Chondrocyte (in vitro differentiated cells): ENCODE results near the gene NPIPA1. TPM values are rescaled to one million over a fixed set of nuclear protein-coding genes. Genes with fewer than 3 reads are reported as not detected.
"Not testable (repeated sequence)": the region's sequence is repeated elsewhere in the genome, so short reads cannot be mapped to it uniquely, and the experiment has no call there.

Experiments
- DNase-seq: peaks from one replicate; pipeline ENCODE4 v3.0.0; 2021; ENCODE audit warnings: mixed read lengths, low spot score
- H3K27ac Mint-ChIP-seq: one replicate; pipeline ENCODE4 v1.8.0; 2021; ENCODE audit warnings: mild to moderate bottlenecking, moderate library complexity, mixed read lengths; ENCODE audit not compliant: unreplicated experiment
- H3K27me3 Mint-ChIP-seq: 2 replicates; pipeline ENCODE4 v1.8.0; 2021; ENCODE audit warnings: low read depth, mixed read lengths
- H3K36me3 Mint-ChIP-seq: 2 replicates; pipeline ENCODE4 v1.8.0; 2021; ENCODE audit warnings: low read depth, mixed read lengths
- H3K4me1 Mint-ChIP-seq: 2 replicates; pipeline ENCODE4 v1.8.0; 2021; ENCODE audit warnings: low read depth, mild to moderate bottlenecking, mixed read lengths
- H3K4me3 Mint-ChIP-seq: one replicate; pipeline ENCODE4 v1.8.0; 2021; ENCODE audit warnings: mild to moderate bottlenecking, moderate library complexity, mixed read lengths; ENCODE audit not compliant: unreplicated experiment
- H3K9me3 Mint-ChIP-seq: 2 replicates; pipeline ENCODE4 v1.8.0; 2021; ENCODE audit warnings: low read depth, mixed read lengths
- CTCF ChIP-seq: fragments of 200-600 bp; sonication (generic); IDR thresholded peaks from 2 replicates; pipeline ENCODE4 v1.5.0; 2021; ENCODE audit warnings: antibody characterized with exemption, mild to moderate bottlenecking, moderate library complexity
- total RNA-seq: library from RNA; stranded (reverse); gene quantifications from 3 replicates; pipeline ENCODE4 v1.2.1, GENCODE V29; 2021

Gene NPIPA1
- total RNA-seq, 1 donor from 2014 or later, result 143 TPM

- Mint-ChIP-seq H3K4me1 (peaks cover 36% of the 10 kb centered on the region), H3K27ac (peak within 1 kb of the TSS; percentile 95), H3K4me3 (peak within 1 kb of the TSS; percentile 90)
- not testable (repeated sequence) for H3K9me3 Mint-ChIP-seq, H3K27me3 Mint-ChIP-seq, H3K36me3 Mint-ChIP-seq
- peak; percentile 47 for TF ChIP-seq CTCF
- peak; percentile 99 for DNase-seq
Observed at GRCh38 chr16:14974656-14975417, 37.6 kb downstream of the NPIPA1 start, which contains the start of gene PDXDC1. PDXDC1 (plus strand) TSS chr16:14975026; CDS start chr16:14975200, 174 bp downstream.

- not testable (repeated sequence) for H3K9me3 Mint-ChIP-seq, H3K36me3 Mint-ChIP-seq, DNase-seq, H3K27me3 Mint-ChIP-seq
- peak overlapping the region; percentile 90 for H3K4me3 Mint-ChIP-seq
- peaks cover 38% of the 10 kb centered on the region for H3K4me1 Mint-ChIP-seq
- TF ChIP-seq CTCF, result peak; percentile 20
- peak overlapping the region; percentile 95 for H3K27ac Mint-ChIP-seq
Observed at GRCh38 chr16:14975418-14976194, 38.4 kb downstream of the NPIPA1 start.

- peak overlapping the region; percentile 53 for H3K27ac Mint-ChIP-seq
- H3K4me1 Mint-ChIP-seq, result peaks cover 50% of the 10 kb centered on the region
- not testable (repeated sequence) for H3K36me3 Mint-ChIP-seq, H3K27me3 Mint-ChIP-seq, H3K9me3 Mint-ChIP-seq, DNase-seq
- H3K4me3 Mint-ChIP-seq, result peak overlapping the region; percentile 44
Observed at GRCh38 chr16:14976971-14977736, 39.9 kb downstream of the NPIPA1 start.

- H3K27me3 Mint-ChIP-seq, DNase-seq, H3K4me3 Mint-ChIP-seq, H3K36me3 Mint-ChIP-seq, H3K9me3 Mint-ChIP-seq: not testable (repeated sequence)
- Mint-ChIP-seq H3K27ac (peak overlapping the region; percentile 70), H3K4me1 (peaks cover 58% of the 10 kb centered on the region)
Observed at GRCh38 chr16:14978281-14978680, 41.0 kb downstream of the NPIPA1 start.

- peaks cover 60% of the 10 kb centered on the region for H3K4me1 Mint-ChIP-seq
- not testable (repeated sequence) for H3K9me3 Mint-ChIP-seq, H3K27me3 Mint-ChIP-seq, H3K4me3 Mint-ChIP-seq, H3K36me3 Mint-ChIP-seq, DNase-seq
- peak overlapping the region; percentile 69 for H3K27ac Mint-ChIP-seq
Observed at GRCh38 chr16:14978908-14979307, 41.7 kb downstream of the NPIPA1 start.

- DNase-seq, H3K4me3 Mint-ChIP-seq, H3K27ac Mint-ChIP-seq, H3K27me3 Mint-ChIP-seq, H3K36me3 Mint-ChIP-seq, H3K9me3 Mint-ChIP-seq: not testable (repeated sequence)
- peaks cover 60% of the 10 kb centered on the region for H3K4me1 Mint-ChIP-seq
Observed at GRCh38 chr16:14981234-14981633, 44.0 kb downstream of the NPIPA1 start.

- peaks cover 47% of the 10 kb centered on the region for H3K4me1 Mint-ChIP-seq
- not testable (repeated sequence) for DNase-seq, H3K4me3 Mint-ChIP-seq, H3K27me3 Mint-ChIP-seq, H3K9me3 Mint-ChIP-seq, H3K36me3 Mint-ChIP-seq
- peak overlapping the region; percentile 57 for H3K27ac Mint-ChIP-seq
Observed at GRCh38 chr16:14982521-14982920, 45.3 kb downstream of the NPIPA1 start.

- peaks cover 12% of the 10 kb centered on the region for H3K4me1 Mint-ChIP-seq
- not testable (repeated sequence) for H3K4me3 Mint-ChIP-seq, H3K27ac Mint-ChIP-seq, H3K27me3 Mint-ChIP-seq, H3K9me3 Mint-ChIP-seq, DNase-seq
- H3K36me3 Mint-ChIP-seq, result peaks cover 22% of the 10 kb centered on the region
Observed at GRCh38 chr16:14988092-14988491, 50.8 kb downstream of the NPIPA1 start.

GRCh38 chr16:14988661-14989191 is 51.5 kb downstream of the NPIPA1 start:
- DNase-seq, H3K27me3 Mint-ChIP-seq, H3K4me3 Mint-ChIP-seq, H3K9me3 Mint-ChIP-seq: not testable (repeated sequence)
- peaks cover 10% of the 10 kb centered on the region for H3K4me1 Mint-ChIP-seq
- peaks cover 26% of the 10 kb centered on the region for H3K36me3 Mint-ChIP-seq
- H3K27ac Mint-ChIP-seq, result peak overlapping the region; percentile 19
